Measurements from ENCODE around the gene HAUS3.
"Not testable (repeated sequence)": the region's sequence is repeated elsewhere in the genome, so short reads cannot be mapped to it uniquely, and the experiment has no call there.

The HAUS3 gene

DNA sequence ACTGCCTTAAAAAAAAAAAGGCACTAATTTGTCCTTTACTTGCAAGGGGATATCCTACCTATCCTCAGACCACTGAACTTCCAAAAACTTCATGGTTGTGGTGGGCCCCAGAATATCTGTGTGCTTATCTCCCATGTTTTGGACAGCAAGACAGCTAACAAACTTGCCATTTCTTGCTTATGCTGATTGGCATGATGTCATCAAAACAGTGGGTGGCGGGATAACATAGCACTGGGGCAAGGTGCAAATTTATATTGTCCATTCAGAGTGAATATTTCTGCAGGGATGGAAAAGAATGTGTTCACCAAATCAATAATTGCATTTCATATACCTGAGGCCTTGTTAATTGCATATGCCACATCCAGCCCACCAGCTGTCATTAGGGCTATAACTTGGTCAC lies 23.5 kb downstream of the HAUS3 start:
- FAIRE-seq, result no peak

DNA sequence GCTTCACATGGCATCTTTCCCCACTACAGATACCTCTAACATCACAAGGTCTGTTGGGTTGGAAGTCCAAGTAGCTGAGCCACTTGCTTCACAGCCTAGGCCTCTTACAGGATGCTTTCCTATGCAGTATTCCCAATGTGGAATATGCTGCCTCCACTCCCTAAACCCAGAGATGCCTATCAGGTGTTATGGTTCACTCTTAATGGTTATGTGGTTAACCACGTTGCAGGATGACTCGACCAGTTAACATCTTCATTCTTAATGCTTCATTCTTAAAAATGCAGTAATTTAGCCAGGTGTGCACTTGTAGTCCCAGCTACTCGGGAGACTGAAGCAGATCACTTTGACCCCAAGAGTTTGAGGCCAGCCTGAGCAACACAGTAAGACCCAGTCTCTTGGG lies 24.2 kb downstream of the HAUS3 start:
- FAIRE-seq, result no peak

DNA sequence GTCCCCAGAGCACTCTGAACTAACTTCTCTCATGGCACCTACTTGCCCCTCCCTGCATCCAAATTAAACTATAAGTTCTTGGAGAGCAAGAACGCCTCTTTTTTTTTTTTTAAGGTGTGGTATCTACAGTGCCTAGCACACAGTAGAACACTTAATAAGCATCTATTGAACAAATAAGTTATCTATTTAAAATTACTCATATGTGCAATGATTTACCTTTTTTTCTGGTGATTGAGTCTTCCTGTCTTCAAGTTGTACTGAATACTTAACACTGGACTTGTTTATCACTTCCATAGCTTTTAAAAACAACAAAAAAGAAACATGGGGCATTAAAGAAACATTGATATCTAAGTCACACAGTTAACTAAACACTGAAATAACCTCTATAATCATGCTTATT lies 29.1 kb downstream of the HAUS3 start:
- FAIRE-seq, result no peak

- FAIRE-seq, result not testable (repeated sequence)
Observed at GRCh38 chr4:2202789-2203188, 39.1 kb downstream of the HAUS3 start.

DNA sequence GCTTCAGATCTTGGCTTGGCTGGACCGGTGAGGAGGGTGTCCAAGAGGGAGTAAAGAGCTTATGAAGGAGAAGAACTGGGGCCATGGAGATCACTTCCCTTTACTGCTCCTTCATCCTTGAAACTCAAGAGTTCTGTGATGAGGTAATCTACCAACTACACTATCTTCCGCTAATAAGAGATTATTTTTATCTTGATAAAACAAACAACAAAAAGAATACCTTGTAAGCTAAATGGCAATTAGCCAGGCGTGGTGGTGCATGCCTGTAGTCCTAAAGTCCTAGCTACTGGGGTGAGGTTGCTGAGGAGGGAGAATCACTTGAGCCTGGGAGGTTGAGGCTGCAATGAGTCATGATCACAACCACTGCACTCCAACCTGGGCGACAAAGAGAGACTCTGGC lies 47.4 kb downstream of the HAUS3 start:
- FAIRE-seq, result no peak

DNA sequence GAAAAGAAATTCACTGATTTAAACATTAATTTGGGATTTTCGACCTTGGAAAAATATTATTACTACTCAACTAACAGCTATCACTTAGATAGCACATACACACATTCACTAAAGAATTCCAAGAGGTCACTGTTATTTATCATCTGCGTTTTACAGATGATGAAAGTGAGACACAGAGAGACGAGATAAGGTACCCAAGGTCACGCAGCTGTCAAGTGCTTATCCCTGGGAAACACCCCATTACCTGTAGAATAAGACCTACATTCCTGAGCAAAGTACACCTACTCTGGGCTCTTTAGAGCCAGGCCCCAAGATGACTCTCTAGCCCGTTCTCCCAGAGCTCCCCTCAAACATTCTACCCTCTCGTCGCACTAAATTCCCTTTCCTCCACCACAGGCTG lies 48.6 kb downstream of the HAUS3 start:
- FAIRE-seq, result no peak

GRCh38 chr4:2186865-2187172 lies 55.1 kb downstream of the HAUS3 start:
- no peak for FAIRE-seq

DNA sequence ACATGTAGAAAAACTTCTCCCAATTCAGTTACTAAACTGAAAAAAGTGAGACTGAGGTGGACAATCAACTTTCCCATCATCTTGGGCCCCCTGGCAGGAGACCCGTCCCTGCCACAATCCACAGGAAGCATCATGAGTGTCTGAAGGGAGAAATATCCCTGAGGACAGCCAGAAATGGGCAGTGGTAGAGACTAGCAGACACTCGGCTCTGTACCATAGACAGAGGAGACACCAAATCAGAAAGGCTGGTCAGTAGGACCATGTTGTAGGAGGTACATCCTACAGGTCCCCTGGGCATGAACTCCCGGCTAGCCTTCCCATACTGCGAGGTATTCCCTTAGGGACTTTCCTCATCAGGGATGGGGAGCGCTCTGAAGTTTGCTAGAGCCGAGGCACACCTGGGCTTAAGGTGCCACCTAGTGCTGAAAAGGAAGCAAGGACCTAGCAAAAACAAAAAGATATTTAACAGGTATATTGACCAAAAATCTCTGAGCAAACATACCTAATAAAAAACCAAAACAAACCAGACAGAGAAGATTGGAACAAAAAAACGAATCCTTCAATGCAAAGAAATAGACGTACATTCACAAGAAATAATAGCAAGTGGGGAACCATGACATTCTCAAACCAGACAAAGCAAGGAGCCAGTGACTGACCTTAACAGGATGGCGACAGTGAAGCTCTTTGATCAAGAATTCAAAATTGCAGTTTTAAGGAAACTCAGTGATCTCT lies 55.6 kb downstream of the HAUS3 start:
- FAIRE-seq, result no peak

GRCh38 chr4:2183394-2183793 lies 58.5 kb downstream of the HAUS3 start:
- FAIRE-seq, result no peak

GRCh38 chr4:2182994-2183393 lies 58.9 kb downstream of the HAUS3 start:
- no peak for FAIRE-seq

- FAIRE-seq, result no peak
Observed at GRCh38 chr4:2180410-2180809, 61.5 kb downstream of the HAUS3 start.

DNA sequence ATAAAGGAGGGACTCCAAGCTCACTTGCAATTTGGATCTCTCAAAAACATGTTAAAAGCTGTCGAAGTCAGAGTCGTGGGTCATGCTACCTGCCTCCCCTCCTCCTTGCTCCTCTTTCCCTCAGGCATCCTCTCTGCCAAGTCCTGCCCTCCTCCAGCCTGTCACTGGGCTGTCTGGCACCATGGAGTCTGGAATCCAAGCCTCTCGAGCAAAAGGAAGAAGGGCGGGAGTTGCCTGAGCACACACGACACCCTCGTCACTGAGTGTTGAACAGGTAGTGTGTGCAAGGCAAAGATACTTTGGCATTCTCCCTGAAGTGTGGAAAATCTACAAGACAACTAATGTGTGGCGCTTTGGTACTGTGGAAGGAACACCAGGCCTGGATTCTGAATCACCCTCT lies 62.2 kb downstream of the HAUS3 start:
- FAIRE-seq, result no peak

- FAIRE-seq, result no peak
Observed at GRCh38 chr4:2178986-2179385, 62.9 kb downstream of the HAUS3 start.
